K562 (cell line): Measurements from ENCODE around the gene DNMT1. TPM values are rescaled to one million over a fixed set of nuclear protein-coding genes. Genes with fewer than 3 reads are reported as not detected.
A peak's percentile ranks its signal among the peaks of the same experiment; 100 is the strongest.

ENCODE experiments used
- ARID2 ChIP-seq: fragments of 450-650 bp; IDR thresholded peaks from 2 replicates; pipeline ENCODE4 v1.6.1; 2017; ENCODE audit warnings: antibody characterized with exemption, mild to moderate bottlenecking
- CHCHD3 ChIP-seq: fragments of 250-450 bp; sonication (Bioruptor Pico); IDR thresholded peaks from 2 replicates; pipeline ENCODE4 v2.1.2; 2022; ENCODE audit warnings: mild to moderate bottlenecking
- DDX20 ChIP-seq: fragments of 450-650 bp; IDR thresholded peaks from 2 replicates; pipeline ENCODE4 v1.6.1; 2016; ENCODE audit warnings: missing genetic modification characterization, low read depth, mild to moderate bottlenecking, missing compliant biosample characterization, moderate library complexity
- DIDO1 ChIP-seq: fragments of 450-650 bp; IDR thresholded peaks from 2 replicates; pipeline ENCODE4 v1.6.1; 2016; ENCODE audit warnings: low read depth, missing biosample characterization, missing genetic modification characterization
- EP300 ChIP-seq: IDR thresholded peaks from 2 replicates; pipeline ENCODE4 v1.6.1; 2012; ENCODE audit warnings: low read length, improper control_type of control experiment
- ETV5 ChIP-seq: sonication (generic); formaldehyde crosslinking; IDR thresholded peaks from 2 replicates; pipeline ENCODE4 v1.4.0; 2020; ENCODE audit warnings: low read depth, mild to moderate bottlenecking, missing genetic modification reagents
- GMEB1 ChIP-seq: fragments of 250-450 bp; sonication (Bioruptor Pico); IDR thresholded peaks from 2 replicates; pipeline ENCODE4 v1.4.0; 2020; ENCODE audit warnings: mild to moderate bottlenecking
- KDM1A ChIP-seq, 2 experiments: fragments of 450-650 bp; IDR thresholded peaks; 2 replicates each; pipeline ENCODE4 v1.6.1; 2016; ENCODE audit warnings: mild to moderate bottlenecking in 2 of 2
- KLF10 ChIP-seq: fragments of 250-450 bp; sonication (Bioruptor Pico); IDR thresholded peaks from 2 replicates; pipeline ENCODE4 v1.6.1; 2021; ENCODE audit warnings: matching md5 sums
- MCM2 ChIP-seq: fragments of 450-650 bp; IDR thresholded peaks from 2 replicates; pipeline ENCODE4 v1.6.1; 2017; ENCODE audit warnings: low read depth, mild to moderate bottlenecking
- PHB ChIP-seq: fragments of 250-450 bp; sonication (Bioruptor Pico); IDR thresholded peaks from 2 replicates; pipeline ENCODE4 v1.5.0; 2021
- SNAPC5 ChIP-seq: fragments of 250-450 bp; sonication (Bioruptor Pico); IDR thresholded peaks from 2 replicates; pipeline ENCODE4 v1.8.0; 2021; ENCODE audit warnings: moderate library complexity, mild to moderate bottlenecking, inconsistent platforms
- TFAP4 ChIP-seq: sonication (generic); formaldehyde crosslinking; IDR thresholded peaks from 2 replicates; pipeline ENCODE4 v1.8.0; 2022; ENCODE audit warnings: missing genetic modification reagents, mild to moderate bottlenecking, moderate library complexity, borderline replicate concordance
- U2AF2 ChIP-seq: fragments of 200-400 bp; formaldehyde crosslinking; optimal IDR thresholded peaks from 2 replicates; pipeline ENCODE3; 2017; ENCODE audit warnings: low read depth, mild to moderate bottlenecking, low read length
- XRCC3 ChIP-seq: fragments of 450-650 bp; IDR thresholded peaks from 2 replicates; pipeline ENCODE4 v1.6.1; 2017; ENCODE audit warnings: mild to moderate bottlenecking, moderate library complexity
- ZFP36 ChIP-seq: fragments of 150-350 bp; IDR thresholded peaks from 2 replicates; pipeline ENCODE4 v1.6.1; 2018; ENCODE audit warnings: low read length, low read depth; ENCODE audit not compliant: partially characterized antibody
- ZNF398 ChIP-seq: fragments of 250-450 bp; sonication (Bioruptor Pico); IDR thresholded peaks from 2 replicates; pipeline ENCODE4 v1.8.0; 2021; ENCODE audit warnings: moderate library complexity, mild to moderate bottlenecking, inconsistent platforms
- ZNF583 ChIP-seq: fragments of 250-450 bp; sonication (Bioruptor Pico); IDR thresholded peaks from 2 replicates; pipeline ENCODE4 v1.4.0; 2020
- polyA plus RNA-seq, 8 experiments: library from polyadenylated mRNA; depleted of rRNA in 4 of 8; stranded (reverse) in 5 of 8; unstranded in 3 of 8; fragments of >200 nt; fragmentation: Nextera tagmentation in 2 of 8; fragmentation: Illumina TruSeq in 1 of 8; extraction: Ambion mirVana in 2 of 8; extraction: Trizol in 1 of 8; gene quantifications; 2 replicates each; pipeline versions ENCODE4 v1.2.1 to v1.2.3, GENCODE V29; 2011 to 2014; ENCODE audit warnings: inconsistent platforms in 1 of 8, missing spikeins in 1 of 8
- total RNA-seq, 7 experiments: library from RNA; depleted of rRNA in 6 of 7; stranded (reverse); fragments of >200 nt in 6 of 7; fragmentation: Illumina TruSeq in 2 of 7; extraction: Trizol in 2 of 7; gene quantifications; 2 replicates each; pipeline versions ENCODE4 v1.2.1 to v1.2.3, GENCODE V29; 2011 to 2021; ENCODE audit warnings: low replicate concordance in 1 of 7
- TF ChIP-seq, protein P1 (sequence below): sonication (generic); formaldehyde crosslinking; IDR thresholded peaks from 2 replicates; pipeline ENCODE4 v1.8.0; 2023; ENCODE audit warnings: missing genetic modification reagents, mild to moderate bottlenecking, borderline replicate concordance

The DNMT1 gene
- total and polyA plus RNA-seq, 9 of the 15 experiments (the other 6 are each of a cell fraction or from before 2014, with no cell fraction given) = 80.1 to 271 (median 121) TPM

- no peak for TF ChIP-seq SNAPC5 (CRISPR knock-in tag)
- no peak for TF ChIP-seq ZNF583 (CRISPR knock-in tag)
- TF ChIP-seq TFAP4 (CRISPR knock-in tag) = peak; percentile 85; the same call in 1 of the 2 replicates
- no peak for TF ChIP-seq KDM1A (IDR thresholded peaks at IDR 0.05)
- TF ChIP-seq U2AF2 = no peak
- TF ChIP-seq EP300 = peak; percentile 13; the same call in 1 of the 2 replicates
- TF ChIP-seq ZFP36 = no peak
- no peak for TF ChIP-seq MCM2
- no peak for TF ChIP-seq XRCC3
- TF ChIP-seq DIDO1 (tag) = no peak
- TF ChIP-seq DDX20 (tag) = no peak
- no peak for TF ChIP-seq ARID2
- TF ChIP-seq ZNF398 (CRISPR knock-in tag) = no peak
- peak; percentile 31; the same call in 1 of the 2 replicates for TF ChIP-seq GMEB1
- TF ChIP-seq CHCHD3 (CRISPR knock-in tag) = no peak
- TF ChIP-seq, protein P1, sequence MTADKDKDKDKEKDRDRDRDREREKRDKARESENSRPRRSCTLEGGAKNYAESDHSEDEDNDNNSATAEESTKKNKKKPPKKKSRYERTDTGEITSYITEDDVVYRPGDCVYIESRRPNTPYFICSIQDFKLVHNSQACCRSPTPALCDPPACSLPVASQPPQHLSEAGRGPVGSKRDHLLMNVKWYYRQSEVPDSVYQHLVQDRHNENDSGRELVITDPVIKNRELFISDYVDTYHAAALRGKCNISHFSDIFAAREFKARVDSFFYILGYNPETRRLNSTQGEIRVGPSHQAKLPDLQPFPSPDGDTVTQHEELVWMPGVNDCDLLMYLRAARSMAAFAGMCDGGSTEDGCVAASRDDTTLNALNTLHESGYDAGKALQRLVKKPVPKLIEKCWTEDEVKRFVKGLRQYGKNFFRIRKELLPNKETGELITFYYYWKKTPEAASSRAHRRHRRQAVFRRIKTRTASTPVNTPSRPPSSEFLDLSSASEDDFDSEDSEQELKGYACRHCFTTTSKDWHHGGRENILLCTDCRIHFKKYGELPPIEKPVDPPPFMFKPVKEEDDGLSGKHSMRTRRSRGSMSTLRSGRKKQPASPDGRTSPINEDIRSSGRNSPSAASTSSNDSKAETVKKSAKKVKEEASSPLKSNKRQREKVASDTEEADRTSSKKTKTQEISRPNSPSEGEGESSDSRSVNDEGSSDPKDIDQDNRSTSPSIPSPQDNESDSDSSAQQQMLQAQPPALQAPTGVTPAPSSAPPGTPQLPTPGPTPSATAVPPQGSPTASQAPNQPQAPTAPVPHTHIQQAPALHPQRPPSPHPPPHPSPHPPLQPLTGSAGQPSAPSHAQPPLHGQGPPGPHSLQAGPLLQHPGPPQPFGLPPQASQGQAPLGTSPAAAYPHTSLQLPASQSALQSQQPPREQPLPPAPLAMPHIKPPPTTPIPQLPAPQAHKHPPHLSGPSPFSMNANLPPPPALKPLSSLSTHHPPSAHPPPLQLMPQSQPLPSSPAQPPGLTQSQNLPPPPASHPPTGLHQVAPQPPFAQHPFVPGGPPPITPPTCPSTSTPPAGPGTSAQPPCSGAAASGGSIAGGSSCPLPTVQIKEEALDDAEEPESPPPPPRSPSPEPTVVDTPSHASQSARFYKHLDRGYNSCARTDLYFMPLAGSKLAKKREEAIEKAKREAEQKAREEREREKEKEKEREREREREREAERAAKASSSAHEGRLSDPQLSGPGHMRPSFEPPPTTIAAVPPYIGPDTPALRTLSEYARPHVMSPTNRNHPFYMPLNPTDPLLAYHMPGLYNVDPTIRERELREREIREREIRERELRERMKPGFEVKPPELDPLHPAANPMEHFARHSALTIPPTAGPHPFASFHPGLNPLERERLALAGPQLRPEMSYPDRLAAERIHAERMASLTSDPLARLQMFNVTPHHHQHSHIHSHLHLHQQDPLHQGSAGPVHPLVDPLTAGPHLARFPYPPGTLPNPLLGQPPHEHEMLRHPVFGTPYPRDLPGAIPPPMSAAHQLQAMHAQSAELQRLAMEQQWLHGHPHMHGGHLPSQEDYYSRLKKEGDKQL (CRISPR knock-in tag) = peak; percentile 33; the same call in 1 of the 2 replicates
- peak; percentile 79 for TF ChIP-seq ETV5 (CRISPR knock-in tag)
- TF ChIP-seq KLF10 = no peak
- TF ChIP-seq PHB (CRISPR knock-in tag) = no peak
These were observed at the start of gene DNMT1 (continued) for GRCh38 chr19:10194500-10195198.
